ENCODE results near the gene VANGL2. TPM values are rescaled to one million over a fixed set of nuclear protein-coding genes. Genes with fewer than 3 reads are reported as not detected.

Gene VANGL2
- total RNA-seq, 1 donor from 2014 or later: 5.5 TPM

GRCh38 chr1:160401487-160401805 lies 1.1 kb downstream of the VANGL2 start:
- H3K4me3 Mint-ChIP-seq: peak overlapping the region; percentile 84
- H3K36me3 Mint-ChIP-seq (ENCODE audit: low read depth): no peaks in the 10 kb centered on the region
- intact Hi-C loops (cut with micrococcal nuclease): no loop called here
- H3K4me1 Mint-ChIP-seq: peaks cover 48% of the 10 kb centered on the region
- TF ChIP-seq, protein P1, sequence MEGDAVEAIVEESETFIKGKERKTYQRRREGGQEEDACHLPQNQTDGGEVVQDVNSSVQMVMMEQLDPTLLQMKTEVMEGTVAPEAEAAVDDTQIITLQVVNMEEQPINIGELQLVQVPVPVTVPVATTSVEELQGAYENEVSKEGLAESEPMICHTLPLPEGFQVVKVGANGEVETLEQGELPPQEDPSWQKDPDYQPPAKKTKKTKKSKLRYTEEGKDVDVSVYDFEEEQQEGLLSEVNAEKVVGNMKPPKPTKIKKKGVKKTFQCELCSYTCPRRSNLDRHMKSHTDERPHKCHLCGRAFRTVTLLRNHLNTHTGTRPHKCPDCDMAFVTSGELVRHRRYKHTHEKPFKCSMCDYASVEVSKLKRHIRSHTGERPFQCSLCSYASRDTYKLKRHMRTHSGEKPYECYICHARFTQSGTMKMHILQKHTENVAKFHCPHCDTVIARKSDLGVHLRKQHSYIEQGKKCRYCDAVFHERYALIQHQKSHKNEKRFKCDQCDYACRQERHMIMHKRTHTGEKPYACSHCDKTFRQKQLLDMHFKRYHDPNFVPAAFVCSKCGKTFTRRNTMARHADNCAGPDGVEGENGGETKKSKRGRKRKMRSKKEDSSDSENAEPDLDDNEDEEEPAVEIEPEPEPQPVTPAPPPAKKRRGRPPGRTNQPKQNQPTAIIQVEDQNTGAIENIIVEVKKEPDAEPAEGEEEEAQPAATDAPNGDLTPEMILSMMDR (IDR thresholded peaks at IDR 0.05): no peak
- H3K27ac Mint-ChIP-seq: peak overlapping the region; percentile 68
- CTCF ChIA-PET: no interaction called here
- no peak for ATAC-seq (ENCODE audit: low read depth)
- POLR2A ChIA-PET: interaction anchor here (0.7 to 1.3 kb wide), 2 partner anchors 87 to 720 kb away, joined by 4 to 9 read pairs; no protein-coding TSS in a partner anchor
- no peaks in the 10 kb centered on the region for H3K27me3 Mint-ChIP-seq
- DNase-seq: no peak
- H3K9me3 Mint-ChIP-seq: no peaks in the 10 kb centered on the region

DNA sequence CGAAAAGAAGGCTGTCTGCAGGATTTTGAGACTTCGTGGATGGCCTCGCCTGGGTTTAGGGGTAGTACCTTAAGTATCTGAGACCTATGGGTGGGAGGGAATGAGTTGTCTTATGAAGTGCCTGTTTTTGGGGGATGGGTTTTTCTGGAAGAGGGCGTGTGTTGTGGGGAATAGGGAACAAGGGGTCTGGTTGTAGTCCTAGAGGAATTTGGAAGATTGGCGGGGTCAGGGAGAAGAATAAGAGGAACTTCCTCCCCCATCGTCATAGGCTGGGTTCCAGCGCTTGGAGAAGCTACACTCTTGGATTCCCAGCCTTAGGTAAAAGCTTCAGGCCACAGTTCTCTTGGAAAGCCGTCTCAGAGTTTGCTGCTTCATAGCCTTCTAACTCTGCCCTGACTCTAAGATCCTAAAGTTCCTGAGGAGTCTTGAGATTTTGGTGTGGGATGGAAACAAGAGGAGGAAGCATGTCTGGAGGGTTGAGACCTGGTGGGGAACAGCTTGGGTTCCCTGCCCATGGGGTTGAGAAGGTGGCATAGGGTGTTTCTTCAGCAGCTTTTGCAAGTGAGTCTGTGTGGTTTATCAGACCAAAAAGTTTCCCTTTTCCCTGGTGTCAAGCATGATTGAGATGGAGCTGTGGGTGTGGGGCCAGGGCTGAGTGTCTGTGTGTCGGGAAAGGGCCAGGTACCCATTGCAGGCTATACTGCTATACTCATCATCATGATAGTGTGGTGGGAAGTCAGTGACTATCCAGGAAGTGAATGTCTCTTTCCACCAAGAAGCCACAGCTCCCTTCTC lies 1.8 kb downstream of the VANGL2 start:
- intact Hi-C loops (cut with micrococcal nuclease): no loop called here
- CTCF ChIA-PET: no interaction called here
- H3K4me3 Mint-ChIP-seq: peak overlapping the region; percentile 84
- no peaks in the 10 kb centered on the region for H3K27me3 Mint-ChIP-seq
- TF ChIP-seq, protein P1 (IDR thresholded peaks at IDR 0.05): no peak
- POLR2A ChIA-PET: interaction anchor here (0.7 kb wide), 1 partner anchor 9 kb away, joined by 3 read pairs; no protein-coding TSS in a partner anchor
- peak overlapping the region; percentile 42 for H3K27ac Mint-ChIP-seq
- ATAC-seq (ENCODE audit: low read depth) (no peak), DNase-seq (no peak)
- H3K36me3 Mint-ChIP-seq (ENCODE audit: low read depth): no peaks in the 10 kb centered on the region
- H3K9me3 Mint-ChIP-seq: no peaks in the 10 kb centered on the region
- peaks cover 46% of the 10 kb centered on the region for H3K4me1 Mint-ChIP-seq

DNA sequence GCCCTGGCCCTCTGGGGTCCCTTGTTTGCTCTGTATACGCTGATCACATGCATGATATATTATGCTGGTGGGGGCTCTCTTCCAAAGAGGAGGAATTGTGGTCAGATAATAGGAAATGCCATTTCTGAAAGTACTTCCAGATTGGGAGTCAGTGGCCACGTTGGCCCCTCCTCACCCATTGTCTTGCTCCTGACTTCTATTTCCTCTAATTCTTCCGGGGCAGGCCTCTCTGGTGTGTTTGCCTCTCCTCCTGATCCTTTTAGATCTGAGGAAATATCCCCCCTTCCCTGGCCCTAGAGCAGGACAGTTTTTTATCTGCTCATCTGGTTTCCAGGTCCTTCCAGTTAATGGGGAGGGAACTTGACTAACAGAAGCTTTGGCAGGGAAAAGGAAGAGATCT lies 2.9 kb downstream of the VANGL2 start:
- TF ChIP-seq, protein P1 (IDR thresholded peaks at IDR 0.05): no peak
- ATAC-seq (ENCODE audit: low read depth) (no peak), DNase-seq (no peak)
- POLR2A ChIA-PET: no interaction called here
- intact Hi-C loops (cut with micrococcal nuclease): no loop called here
- Mint-ChIP-seq H3K36me3 (ENCODE audit: low read depth) (no peaks in the 10 kb centered on the region), H3K27me3 (no peaks in the 10 kb centered on the region), H3K4me1 (peaks cover 46% of the 10 kb centered on the region), H3K4me3 (no peak overlapping the region), H3K9me3 (no peaks in the 10 kb centered on the region), H3K27ac (no peak overlapping the region)
- CTCF ChIA-PET: no interaction called here

- TF ChIP-seq, protein P1 (IDR thresholded peaks at IDR 0.05): no peak
- H3K27ac Mint-ChIP-seq: peak overlapping the region; percentile 43
- no peak overlapping the region for H3K4me3 Mint-ChIP-seq
- CTCF ChIA-PET: no interaction called here
- ATAC-seq (ENCODE audit: low read depth): peak; percentile 74
- no peaks in the 10 kb centered on the region for H3K36me3 Mint-ChIP-seq (ENCODE audit: low read depth)
- POLR2A ChIA-PET: no interaction called here
- H3K4me1 Mint-ChIP-seq: peaks cover 45% of the 10 kb centered on the region
- H3K9me3 Mint-ChIP-seq: no peaks in the 10 kb centered on the region
- H3K27me3 Mint-ChIP-seq: no peaks in the 10 kb centered on the region
- intact Hi-C loops (cut with micrococcal nuclease): no loop called here
- no peak for DNase-seq
Observed at GRCh38 chr1:160404094-160404493, 3.7 kb downstream of the VANGL2 start.

GRCh38 chr1:160405331-160405877 lies 5.0 kb downstream of the VANGL2 start:
- Mint-ChIP-seq H3K27ac (no peak overlapping the region), H3K4me1 (peaks cover 44% of the 10 kb centered on the region), H3K27me3 (no peaks in the 10 kb centered on the region), H3K4me3 (no peak overlapping the region), H3K36me3 (ENCODE audit: low read depth) (no peaks in the 10 kb centered on the region), H3K9me3 (no peaks in the 10 kb centered on the region)
- POLR2A ChIA-PET: no interaction called here
- TF ChIP-seq, protein P1 (IDR thresholded peaks at IDR 0.05): no peak
- ATAC-seq (ENCODE audit: low read depth): no peak
- intact Hi-C loops (cut with micrococcal nuclease): no loop called here
- no peak for DNase-seq
- CTCF ChIA-PET: no interaction called here
